GM21447 (cell line): ENCODE results near the gene TPM2.

Experiments
- ATAC-seq: cut with Tn5 transposase; IDR thresholded peaks from one replicate; pipeline ENCODE4 v1.9.1; 2021; ENCODE audit not compliant: unreplicated experiment

Gene TPM2

GRCh38 chr9:35679091-35679490 is 10.6 kb downstream of the TPM2 start:
- ATAC-seq = no peak

- ATAC-seq = no peak
Measured at GRCh38 chr9:35675732-35676392, 13.9 kb downstream of the TPM2 start.

GRCh38 chr9:35675204-35675603 is 14.5 kb downstream of the TPM2 start:
- ATAC-seq = no peak

GRCh38 chr9:35674025-35674361 is 15.7 kb downstream of the TPM2 start:
- ATAC-seq = no peak

- ATAC-seq = no peak
Measured at GRCh38 chr9:35673132-35674024, 16.3 kb downstream of the TPM2 start, which contains the start of gene CA9. Gene CA9, plus strand, starts transcription at chr9:35673928. Its CDS starts 32 bp downstream, at chr9:35673960.

- ATAC-seq = no peak
Measured at GRCh38 chr9:35669331-35670145, 20.2 kb downstream of the TPM2 start.

- ATAC-seq = no peak
Measured at GRCh38 chr9:35667939-35668338, 21.8 kb downstream of the TPM2 start.

- ATAC-seq = no peak
Measured at GRCh38 chr9:35666549-35666948, 23.2 kb downstream of the TPM2 start.

GRCh38 chr9:35666045-35666444 is 23.7 kb downstream of the TPM2 start:
- ATAC-seq = no peak

GRCh38 chr9:35665471-35665818 is 24.3 kb downstream of the TPM2 start:
- no peak for ATAC-seq

GRCh38 chr9:35664531-35665470 is 24.9 kb downstream of the TPM2 start, which contains the start of gene ARHGEF39:
Gene ARHGEF39, minus strand, starts transcription at chr9:35665195. Its CDS starts 26 bp downstream, at chr9:35665169.
- ATAC-seq = peak; percentile 58

GRCh38 chr9:35662437-35662836 is 27.3 kb downstream of the TPM2 start:
- ATAC-seq = no peak

- ATAC-seq = no peak
Measured at GRCh38 chr9:35661756-35662350, 27.9 kb downstream of the TPM2 start.

- no peak for ATAC-seq
Measured at GRCh38 chr9:35660966-35661415, 28.7 kb downstream of the TPM2 start.

GRCh38 chr9:35659340-35659739 is 30.4 kb downstream of the TPM2 start:
- ATAC-seq = no peak

GRCh38 chr9:35658968-35659220 is 30.8 kb downstream of the TPM2 start:
- no peak for ATAC-seq

- ATAC-seq = peak; percentile 50
Measured at GRCh38 chr9:35658137-35658967, 31.4 kb downstream of the TPM2 start, which contains the start of gene CCDC107. Gene CCDC107, plus strand, starts transcription at chr9:35658292. Its CDS starts 88 bp downstream, at chr9:35658380.

GRCh38 chr9:35657546-35658136 is 32.1 kb downstream of the TPM2 start, which contains the start of gene RMRP:
Gene RMRP, minus strand, starts transcription at chr9:35658019.
- ATAC-seq = peak; percentile 88
